Measurements from ENCODE around the gene ATP13A5. TPM values are rescaled to one million over a fixed set of nuclear protein-coding genes. Genes with fewer than 3 reads are reported as not detected.

The ATP13A5 gene, protein sequence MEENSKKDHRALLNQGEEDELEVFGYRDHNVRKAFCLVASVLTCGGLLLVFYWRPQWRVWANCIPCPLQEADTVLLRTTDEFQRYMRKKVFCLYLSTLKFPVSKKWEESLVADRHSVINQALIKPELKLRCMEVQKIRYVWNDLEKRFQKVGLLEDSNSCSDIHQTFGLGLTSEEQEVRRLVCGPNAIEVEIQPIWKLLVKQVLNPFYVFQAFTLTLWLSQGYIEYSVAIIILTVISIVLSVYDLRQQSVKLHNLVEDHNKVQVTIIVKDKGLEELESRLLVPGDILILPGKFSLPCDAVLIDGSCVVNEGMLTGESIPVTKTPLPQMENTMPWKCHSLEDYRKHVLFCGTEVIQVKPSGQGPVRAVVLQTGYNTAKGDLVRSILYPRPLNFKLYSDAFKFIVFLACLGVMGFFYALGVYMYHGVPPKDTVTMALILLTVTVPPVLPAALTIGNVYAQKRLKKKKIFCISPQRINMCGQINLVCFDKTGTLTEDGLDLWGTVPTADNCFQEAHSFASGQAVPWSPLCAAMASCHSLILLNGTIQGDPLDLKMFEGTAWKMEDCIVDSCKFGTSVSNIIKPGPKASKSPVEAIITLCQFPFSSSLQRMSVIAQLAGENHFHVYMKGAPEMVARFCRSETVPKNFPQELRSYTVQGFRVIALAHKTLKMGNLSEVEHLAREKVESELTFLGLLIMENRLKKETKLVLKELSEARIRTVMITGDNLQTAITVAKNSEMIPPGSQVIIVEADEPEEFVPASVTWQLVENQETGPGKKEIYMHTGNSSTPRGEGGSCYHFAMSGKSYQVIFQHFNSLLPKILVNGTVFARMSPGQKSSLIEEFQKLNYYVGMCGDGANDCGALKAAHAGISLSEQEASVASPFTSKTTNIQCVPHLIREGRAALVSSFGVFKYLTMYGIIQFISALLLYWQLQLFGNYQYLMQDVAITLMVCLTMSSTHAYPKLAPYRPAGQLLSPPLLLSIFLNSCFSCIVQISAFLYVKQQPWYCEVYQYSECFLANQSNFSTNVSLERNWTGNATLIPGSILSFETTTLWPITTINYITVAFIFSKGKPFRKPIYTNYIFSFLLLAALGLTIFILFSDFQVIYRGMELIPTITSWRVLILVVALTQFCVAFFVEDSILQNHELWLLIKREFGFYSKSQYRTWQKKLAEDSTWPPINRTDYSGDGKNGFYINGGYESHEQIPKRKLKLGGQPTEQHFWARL
- not detected in 2 replicates for total RNA-seq (2014; rRNA removed; shearing (Covaris generic))
- not detected in 2 replicates for polyA plus RNA-seq (2014; cell fraction: nucleus; rRNA removed)

DNA sequence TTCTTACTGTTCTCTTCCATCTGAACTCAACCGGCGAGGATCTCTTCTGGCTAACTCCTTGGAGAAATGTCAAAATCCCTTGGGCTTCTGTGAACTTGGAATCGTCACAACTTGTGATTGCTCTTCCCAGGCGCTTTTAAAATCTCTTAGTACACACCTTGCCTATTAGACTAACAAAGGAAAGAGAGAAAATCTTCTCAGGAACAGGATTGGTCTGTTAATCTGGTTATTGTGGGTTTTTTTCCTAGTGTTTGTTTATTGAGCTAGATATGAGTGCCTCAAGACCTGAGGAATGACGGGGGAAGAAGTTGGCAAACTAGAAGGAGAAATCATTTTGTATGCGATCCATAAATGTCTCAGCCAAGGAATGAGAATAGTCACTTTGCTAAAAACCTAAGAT lies at the start of gene ATP13A5:
TSS of gene ATP13A5 (minus strand) at position 48 of the 400 bp plus-strand sequence. CDS start at position 20, 28 bp downstream.
- DNase-seq (ENCODE audit: extremely low read depth, low read depth): no peak

DNA sequence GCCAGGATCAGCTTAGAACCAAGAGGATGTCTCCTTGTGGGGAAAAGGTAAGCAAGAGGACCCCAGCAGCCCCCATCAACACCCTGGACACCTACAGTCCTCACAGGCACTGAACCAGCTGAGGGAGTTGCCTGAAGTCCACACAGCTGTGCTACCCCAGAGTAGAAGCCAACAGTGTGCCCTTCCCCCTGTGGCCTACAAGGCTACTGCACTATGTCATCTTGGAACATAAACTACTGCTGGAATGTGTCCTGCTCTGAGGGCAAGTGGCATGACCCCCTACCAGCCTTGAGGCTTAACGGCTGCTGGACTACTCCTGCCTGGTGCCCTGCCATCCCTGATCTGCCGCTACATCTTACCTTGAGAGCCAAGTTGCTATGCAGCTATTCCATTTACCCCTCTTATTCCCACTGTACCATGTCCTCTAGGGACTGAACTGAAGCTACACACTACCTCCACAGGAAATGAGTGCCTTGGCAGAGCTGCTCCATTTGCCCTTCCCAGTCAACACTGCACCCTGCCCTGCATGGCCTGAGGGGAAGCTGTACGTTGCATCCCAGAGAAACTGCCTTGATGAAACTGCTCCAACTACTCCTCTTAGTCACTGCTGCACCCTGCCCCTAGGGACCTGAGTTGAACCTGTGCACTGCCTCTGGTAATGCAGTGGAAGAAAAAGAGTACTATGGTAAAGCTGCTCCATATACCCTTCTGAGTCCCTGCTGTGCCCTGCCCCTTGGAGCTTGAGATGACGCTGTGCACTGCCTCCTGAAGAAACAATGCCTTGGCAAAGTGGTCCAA lies 40.2 kb upstream of the ATP13A5 start:
- no peak for DNase-seq (ENCODE audit: extremely low read depth, low read depth)

DNA sequence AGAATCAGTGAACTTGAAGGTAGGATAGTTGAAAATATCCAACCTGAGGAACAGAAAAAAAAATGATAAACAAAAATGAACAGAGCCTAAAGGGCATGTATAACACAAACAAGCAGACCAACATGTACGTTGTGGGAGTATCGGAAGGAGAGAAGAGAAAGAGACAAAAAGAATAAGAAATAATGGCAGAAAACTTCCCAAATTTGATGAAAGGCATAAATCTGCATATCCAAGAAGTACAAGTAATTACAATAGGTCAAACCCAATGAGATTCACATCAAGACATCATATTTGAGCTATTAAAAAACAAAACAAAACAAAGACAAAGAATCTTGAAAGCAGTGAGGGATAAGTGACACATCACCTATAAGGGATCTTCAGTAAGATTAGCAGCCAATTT lies 38.1 kb upstream of the ATP13A5 start:
- DNase-seq (ENCODE audit: extremely low read depth, low read depth): no peak

DNA sequence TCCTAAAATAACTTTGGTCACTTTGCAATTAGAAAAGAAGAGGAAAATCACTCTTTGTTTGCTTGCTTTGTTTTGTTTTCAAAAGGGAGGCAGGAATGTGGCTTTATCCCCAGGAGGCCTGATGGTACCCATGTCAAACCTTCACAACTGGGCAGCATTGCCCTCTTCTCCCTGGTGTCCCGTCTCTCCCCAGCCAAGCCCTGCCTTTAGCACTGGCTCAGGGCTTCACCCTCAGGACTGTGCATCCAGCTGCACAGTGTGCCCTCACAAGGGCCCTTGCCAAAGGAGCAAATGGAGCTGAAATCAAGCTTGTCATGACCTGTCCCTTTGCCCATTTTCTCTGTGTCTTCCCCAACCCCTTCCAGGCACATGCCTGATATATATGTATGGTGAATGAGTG lies 29.1 kb upstream of the ATP13A5 start:
- DNase-seq (ENCODE audit: extremely low read depth, low read depth): no peak

DNA sequence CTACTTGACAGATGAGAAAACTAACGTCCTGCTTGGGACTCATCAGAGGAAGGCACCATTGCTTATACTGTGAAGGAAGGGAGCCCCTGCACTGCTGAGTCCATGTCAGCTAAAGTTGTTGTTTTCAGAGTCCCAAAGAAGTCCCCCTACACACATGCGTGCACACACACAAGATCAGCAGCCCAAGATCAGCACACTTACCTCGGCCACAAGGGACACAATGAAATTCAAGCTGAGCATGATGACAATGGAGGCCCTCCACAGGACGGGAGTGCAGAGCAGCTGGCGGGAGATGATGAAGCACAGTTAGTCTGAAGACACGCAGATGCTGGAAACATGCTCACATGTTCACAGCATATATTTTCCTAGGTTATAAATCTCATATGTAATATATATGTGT lies 28.6 kb upstream of the ATP13A5 start:
- DNase-seq (ENCODE audit: extremely low read depth, low read depth): no peak

DNA sequence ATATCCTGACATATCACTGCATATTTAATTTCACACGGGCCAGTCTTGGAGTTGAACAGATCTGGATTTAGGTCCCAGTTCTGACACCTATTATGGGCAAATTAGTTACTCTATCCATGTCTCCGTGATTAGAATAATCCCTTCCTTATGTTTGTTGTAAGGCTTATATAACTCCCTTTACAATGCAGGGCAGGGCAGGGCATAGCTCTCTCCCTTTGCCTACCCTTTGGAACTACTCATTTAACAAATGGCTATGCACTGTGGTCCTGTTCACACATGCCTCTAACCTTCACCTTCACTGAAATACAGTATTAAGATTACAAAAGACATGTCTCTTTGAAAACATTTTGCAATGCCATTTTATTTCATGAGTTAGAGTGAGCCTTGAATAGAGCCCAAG lies 24.8 kb upstream of the ATP13A5 start:
- no peak for DNase-seq (ENCODE audit: extremely low read depth, low read depth)

DNA sequence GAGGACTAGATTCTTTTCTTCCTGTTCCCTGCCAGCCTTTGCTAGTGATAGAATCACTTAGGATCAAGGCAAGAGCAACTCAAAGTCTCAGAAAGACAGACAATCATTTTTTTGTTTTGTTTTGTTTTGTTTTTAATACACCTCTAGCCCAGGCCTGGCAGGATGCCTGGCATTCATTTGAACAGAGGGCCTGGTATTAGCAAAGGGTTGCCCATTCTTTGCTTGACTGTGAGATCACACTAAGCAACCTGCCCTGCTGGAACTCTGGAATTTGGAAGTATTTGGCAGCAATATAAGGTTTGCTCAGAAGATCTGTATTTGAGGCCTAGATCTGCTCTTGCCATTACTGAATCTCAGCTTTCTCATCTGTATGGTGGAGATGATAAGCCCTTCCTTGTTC lies 21.8 kb upstream of the ATP13A5 start:
- no peak for DNase-seq (ENCODE audit: extremely low read depth, low read depth)

DNA sequence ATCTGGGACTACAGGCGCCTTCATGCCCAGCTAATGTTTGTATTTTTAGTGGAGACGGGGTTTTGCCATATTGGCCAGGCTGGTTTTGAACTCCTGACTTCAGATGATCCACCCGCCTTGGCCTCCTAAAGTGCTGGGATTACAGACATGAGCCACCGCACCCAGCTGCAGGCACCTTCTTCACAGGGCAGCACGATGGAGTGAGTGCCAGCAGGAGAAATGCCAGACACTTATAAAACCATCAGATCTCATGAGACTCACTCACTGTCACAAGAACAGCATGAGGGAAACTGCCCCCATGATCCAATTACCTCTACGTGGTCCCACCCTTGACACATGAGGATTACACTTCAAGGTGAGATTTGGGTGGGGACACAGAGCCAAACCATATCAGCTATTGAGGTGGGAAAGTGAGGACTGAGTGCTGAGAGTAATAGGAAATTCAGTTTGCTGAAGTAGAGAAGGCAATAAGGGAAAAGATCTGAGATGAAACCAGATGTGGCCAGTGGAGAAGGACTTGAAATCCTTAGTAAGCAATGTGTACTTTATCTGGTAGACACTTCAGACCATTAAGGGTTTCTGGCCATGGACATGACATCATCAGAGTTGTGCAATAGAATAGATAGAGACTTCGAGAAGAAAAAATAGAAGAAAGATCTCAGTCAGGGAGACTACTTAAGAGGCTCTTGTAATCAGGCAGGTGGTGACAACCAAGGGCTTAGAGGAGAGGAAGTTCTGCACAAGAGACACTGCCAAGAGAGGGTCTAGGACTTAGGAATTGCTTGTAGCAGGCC lies 18.1 kb upstream of the ATP13A5 start:
- no peak for DNase-seq (ENCODE audit: extremely low read depth, low read depth)

DNA sequence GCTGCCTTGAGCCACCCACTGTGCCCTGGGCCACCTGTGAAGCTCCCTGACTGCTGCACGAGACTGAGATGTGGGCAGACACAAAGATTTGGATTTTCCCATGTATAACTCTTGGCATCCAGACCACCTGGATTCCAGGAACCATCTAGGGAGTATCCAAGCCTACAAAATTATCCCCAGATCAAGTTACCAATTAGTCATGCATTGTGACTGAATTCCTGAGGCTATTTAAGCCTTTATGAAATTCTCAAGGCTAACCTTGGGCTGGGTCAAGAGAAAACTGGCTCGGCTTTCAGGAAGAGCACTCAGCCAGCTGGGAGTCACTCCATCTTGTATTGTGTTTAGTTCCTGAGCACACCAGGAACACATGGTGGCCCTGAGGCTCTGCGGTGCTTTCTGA lies 13.3 kb upstream of the ATP13A5 start:
- DNase-seq (ENCODE audit: extremely low read depth, low read depth): no peak

DNA sequence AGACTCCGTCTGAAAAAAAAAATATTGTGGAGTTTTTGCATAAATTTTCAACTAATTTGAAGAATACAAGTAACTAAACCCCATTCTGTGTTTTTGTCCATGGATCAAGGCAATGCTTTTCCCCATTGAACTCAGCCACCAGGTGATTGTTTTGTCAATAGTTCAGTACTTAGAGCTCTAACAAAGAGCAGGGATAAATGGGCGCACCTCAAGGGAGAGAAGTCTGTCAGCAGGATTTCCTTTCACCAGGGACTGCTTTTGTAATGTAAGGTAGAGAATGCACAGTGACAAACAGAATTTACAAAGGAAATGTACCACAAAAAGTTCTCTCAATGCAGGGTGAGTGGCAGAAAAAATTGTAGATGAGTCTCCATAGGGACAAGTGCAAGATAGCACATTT lies 10.8 kb upstream of the ATP13A5 start:
- DNase-seq (ENCODE audit: extremely low read depth, low read depth): no peak

DNA sequence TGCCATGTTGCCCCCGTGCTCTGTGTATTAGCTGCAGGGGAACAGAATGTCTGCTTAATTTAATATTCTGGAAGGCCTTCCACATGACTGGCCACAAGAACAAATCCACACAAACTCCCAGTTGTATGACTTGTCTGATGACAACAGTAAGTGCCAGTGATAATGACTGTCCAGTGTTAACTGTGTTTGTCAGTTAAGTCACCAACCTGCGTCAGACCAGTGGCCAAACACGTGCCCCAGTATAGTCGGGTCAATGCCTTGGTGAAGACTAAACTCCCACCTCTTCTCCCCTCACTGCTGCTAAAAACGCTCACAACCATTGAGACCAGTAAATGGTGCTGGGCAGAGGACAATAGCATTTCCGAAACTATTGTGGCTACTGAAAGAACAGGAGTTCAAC lies 9.8 kb upstream of the ATP13A5 start:
- DNase-seq (ENCODE audit: extremely low read depth, low read depth): no peak

DNA sequence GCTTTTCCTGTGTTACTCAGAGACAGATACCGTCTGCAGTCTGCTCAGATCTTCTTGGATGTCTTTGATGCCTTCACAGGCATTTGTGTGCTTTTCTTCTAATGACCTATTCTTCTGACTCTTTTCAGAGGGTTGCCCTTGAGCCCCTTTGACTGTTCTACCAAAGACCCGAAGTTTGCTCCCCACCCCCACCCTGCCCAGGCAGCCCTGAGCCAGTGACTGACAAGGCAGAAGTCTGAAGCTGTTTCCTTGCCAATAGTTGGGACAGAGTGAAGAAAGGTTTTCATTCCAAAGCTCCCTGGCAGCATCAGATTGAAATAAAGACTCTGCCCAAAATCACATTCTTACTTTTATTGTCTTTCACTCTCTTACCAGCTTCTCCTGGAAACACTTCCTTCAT lies 9.0 kb upstream of the ATP13A5 start:
- no peak for DNase-seq (ENCODE audit: extremely low read depth, low read depth)

DNA sequence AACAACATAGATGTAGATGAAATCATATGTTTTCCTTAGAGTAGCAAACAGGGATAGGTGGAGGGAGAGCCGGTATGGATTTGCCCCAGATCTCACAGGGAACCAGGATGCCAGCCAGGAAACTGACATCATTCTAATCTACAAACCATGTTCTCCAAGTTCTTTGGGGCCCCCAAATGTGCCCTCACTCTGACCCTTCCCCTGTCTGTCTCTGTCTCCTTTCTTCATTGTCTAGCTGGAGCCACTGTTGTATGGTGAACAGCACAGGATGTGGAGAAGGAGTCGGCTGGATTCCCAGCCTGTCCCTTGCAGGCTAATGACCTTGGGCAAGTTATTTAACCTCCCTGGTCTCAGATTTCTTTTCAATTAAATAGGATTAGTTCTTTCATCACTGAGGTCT lies 962 bp downstream of the ATP13A5 start:
- no peak for DNase-seq (ENCODE audit: extremely low read depth, low read depth)

DNA sequence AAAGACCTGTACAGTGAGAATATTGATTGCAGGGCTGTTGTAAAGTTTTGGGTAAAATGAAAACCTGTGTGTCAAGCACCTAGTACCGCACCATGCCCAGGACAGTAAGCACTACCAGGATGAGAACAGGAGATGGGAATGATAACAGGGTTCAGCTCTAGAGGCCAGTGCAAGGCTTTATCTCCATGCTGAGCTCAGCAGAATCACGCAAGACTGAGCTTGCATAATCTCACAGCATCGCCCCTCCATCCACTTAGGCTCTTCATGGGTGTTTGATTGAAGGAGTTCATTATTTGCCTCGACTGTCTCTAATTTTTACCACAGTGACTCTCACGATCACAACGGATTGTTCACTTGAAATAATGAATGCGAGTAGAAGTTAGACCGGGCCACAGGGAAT lies 2.9 kb downstream of the ATP13A5 start:
- no peak for DNase-seq (ENCODE audit: extremely low read depth, low read depth)

DNA sequence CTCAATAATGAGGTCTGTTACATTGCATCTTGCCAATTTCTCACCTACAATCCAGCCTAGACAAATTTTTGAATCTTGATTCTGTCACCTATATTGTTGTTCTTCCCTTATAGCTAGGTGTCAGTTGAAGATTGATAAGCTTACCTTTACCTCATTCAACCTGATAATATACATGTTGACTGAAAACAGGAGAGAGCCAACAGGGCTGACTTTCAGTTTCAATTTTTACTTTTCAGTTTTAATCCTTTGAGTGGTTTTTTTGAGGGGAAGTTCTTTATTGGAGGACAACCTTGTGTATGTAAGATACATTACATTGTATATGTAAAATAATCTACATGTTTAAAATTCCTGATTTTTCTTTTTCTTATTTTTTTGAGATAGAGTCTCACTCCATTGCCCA lies 5.8 kb downstream of the ATP13A5 start:
- no peak for DNase-seq (ENCODE audit: extremely low read depth, low read depth)

DNA sequence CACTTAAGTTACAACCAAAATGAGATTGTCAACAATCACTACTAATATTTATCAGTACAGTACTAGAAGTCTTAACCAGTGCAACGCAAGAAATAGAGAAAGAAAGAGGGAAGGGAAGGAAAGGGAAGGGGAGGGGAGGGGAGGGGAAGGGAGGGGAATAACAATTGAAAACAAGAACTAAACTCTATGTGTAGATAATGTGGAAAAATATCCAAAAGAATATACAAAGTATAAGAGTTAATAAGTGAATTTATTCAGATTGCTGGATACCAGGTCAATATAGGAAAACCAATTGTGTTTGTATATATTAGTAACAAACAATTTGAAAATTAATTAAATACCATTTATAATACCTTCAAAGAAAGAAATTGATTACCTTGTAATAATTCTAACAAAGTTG lies 10.7 kb downstream of the ATP13A5 start:
- no peak for DNase-seq (ENCODE audit: extremely low read depth, low read depth)

DNA sequence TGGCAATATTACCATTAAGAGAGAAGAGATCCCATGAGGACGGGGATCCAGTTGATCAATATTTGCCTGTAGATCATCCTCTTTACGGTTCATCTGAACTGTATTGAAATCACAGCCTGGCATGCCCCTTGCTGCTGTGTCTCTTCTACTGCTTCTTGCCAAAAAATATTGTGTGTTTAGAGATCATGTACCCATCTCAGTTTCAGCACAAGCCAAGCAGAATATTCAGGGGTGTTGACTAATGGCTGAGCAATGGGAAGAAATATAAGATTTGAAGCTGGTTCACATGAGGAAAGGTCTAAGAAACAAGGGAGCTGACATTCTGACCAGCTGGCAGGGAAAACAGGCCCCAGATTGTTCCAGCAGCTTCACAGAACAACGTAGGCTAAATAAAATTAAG lies 21.3 kb downstream of the ATP13A5 start:
- DNase-seq (ENCODE audit: extremely low read depth, low read depth): no peak

DNA sequence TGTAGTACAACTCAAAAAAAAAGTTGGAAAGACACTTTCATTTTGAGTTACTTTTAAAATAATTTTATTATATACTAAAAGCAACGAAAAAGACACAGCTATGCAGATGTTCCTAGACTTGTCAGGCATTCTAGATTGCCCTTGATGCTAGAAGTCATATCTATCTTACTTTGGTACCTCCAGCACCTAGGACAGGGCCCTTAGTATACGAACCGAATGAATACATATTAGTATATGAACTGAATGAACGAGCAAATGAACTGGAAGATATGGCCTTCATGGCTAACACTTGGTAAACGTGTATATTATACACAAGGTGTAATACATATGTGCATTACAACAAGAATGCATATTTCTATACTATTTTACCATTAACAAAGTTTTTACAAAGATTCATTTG lies 24.1 kb downstream of the ATP13A5 start:
- no peak for DNase-seq (ENCODE audit: extremely low read depth, low read depth)

DNA sequence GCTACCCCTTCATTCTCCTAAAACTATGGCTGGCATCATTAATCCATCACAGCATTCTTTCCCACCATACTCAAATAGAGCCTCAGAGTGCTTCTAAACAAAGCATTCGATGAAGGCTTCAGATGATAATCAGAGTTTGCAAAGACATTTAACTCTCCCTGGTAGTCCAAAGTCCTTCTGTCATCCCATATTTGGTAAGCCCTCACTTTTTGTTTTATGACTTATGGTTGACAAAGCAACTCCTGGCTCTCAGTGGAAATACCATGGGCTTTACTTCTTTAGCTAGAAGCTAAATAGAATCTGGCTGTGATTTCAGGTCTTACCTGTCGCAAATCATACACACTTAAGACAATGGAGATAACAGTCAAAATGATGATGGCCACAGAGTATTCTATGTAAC lies 27.8 kb downstream of the ATP13A5 start:
- no peak for DNase-seq (ENCODE audit: extremely low read depth, low read depth)

Measured in NCI-H460 (cell line).